Measurements from ENCODE around the gene CEACAM4.
"Not testable (repeated sequence)": the region's sequence is repeated elsewhere in the genome, so short reads cannot be mapped to it uniquely, and the experiment has no call there.

Gene CEACAM4

DNA sequence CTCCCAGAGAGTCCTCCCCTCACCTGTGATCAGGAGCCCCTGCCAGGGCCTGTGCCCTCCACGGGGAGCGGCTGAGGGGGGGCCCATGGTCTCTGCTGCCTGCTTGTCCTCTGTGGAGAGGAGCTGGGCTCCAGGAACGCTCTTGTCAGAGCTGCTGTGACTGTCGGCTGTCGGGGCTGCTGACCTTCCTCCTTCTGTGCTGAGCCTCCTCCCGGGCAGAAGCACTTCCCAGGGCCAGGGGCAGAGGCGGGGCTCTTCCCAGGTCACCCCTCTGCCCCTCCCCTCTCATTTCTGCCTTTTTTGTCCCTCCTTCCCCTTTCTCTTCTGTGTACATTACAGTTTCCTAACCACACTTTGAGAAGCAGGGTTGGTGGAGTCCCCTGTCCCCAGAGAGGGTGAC lies at the start of gene CEACAM4:
TSS of gene CEACAM4 (minus strand) at position 198 of the 400 bp plus-strand sequence. CDS start at position 87, 111 bp downstream.
- DNase-seq (ENCODE audit: low spot score): no peak

DNA sequence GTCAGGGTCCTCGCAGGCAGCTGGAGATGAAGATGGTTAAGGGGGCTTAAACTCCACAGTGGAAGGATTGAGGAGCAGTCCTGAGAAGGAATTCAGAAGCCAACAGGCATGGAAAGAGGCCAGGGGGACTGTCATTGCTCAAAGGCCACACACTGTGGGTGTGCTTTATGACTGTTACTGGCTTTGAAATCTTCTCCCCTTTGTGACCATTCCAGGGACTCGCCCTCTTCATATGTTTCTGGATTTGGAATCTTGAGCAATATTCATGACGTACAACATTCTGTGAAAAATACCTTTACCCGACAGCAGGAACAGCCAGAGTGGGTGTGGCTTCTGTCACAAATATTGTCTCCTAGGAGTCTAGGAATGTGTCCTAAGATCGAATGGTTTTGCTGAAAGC lies 44.6 kb upstream of the CEACAM4 start:
- DNase-seq (ENCODE audit: low spot score): no peak

DNA sequence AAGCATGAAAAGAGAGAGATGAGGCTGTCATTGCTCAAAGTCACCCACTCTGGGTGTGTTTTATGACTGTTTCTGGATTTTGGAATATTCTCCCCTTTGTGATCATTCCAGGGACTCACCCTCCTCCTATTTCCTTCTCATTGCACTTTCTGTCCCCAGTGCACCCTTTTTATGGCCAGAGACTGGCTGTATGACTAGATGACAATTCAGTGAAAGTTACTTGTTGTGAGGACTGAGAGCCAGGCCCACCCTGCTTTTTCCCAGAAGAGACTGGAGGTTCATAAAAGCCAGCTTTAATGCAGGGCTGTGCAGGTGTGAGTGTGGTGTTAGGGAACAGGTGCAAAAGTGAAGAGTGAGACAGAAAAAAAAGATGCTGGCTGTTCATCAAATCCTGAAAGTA lies 43.9 kb upstream of the CEACAM4 start:
- no peak for DNase-seq (ENCODE audit: low spot score)

DNA sequence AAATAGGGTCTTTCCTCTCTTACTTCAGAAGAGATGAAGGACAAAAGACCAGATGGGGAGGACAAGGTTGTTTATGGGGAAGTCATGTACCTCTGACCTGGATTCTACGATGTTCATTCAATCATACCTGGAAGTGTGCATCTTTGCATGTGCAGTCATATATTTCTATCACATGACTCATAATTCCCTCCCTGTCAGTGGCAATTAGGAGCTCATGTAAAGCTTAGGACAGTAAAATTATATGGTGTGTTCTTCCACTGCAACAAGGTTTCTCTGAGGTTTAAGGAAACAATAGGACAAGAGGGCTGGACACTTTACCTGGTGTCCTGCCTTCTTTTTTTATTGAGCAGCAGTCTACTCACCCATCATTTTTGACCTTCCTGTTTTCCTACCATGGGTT lies 41.4 kb upstream of the CEACAM4 start:
- DNase-seq (ENCODE audit: low spot score): no peak

DNA sequence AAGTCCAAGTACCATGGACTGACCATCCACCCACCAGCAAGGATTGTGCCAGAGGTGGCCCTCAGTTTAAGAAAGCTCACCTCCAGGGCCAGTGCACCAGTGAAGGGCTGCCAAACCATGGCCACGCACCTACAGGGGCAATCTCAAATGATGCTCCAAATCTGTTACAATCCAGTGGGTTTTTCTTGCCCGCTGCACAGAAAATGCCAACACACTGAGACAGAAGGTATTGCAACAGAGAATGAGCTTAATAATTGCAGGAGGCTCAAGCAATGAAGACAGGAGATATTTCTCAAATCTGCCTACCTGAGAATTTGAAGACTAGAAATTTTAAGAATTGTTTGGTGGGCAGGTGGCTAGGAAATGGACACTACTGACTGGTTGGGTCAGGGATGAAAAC lies 39.2 kb upstream of the CEACAM4 start:
- DNase-seq (ENCODE audit: low spot score): no peak

DNA sequence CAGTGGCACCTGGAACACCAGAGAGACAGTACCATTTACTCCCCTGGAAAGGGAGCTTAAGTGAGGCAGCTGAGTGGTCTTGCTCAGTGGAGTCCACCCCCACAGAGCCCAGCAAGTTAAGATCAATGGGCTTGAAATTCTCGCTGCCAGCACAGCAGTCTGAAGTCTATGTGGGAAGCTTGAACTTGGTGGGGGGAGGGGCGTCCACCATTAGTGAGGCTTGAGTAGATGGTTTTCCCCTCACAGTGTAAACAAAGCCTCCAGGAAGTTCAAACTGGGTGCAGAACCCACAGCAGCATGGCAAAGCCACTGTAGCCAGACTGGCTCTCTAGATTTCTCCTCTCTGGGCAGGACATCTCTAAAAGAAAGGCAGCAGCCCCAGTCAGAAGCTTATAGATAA lies 30.3 kb upstream of the CEACAM4 start:
- DNase-seq (ENCODE audit: low spot score): no peak

DNA sequence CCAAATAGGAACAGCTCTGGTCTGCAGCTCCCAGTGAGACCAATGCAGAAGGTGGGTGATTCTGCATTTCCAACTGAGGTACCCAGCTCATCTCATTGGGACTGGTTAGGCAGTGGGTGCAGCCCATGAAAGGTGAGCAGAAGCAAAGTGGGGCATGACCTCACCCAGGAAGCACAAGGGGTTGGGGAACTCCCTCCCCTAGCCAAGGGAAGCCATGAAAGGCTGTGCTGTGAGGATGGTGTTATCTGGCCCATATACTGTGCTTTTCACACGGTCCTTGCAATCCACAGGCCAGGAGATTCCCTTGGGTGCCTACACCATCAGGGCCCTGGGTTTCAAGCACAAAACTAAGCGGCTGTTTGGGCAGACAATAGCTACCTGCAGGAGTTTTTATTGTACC lies 29.9 kb upstream of the CEACAM4 start:
- DNase-seq (ENCODE audit: low spot score): not testable (repeated sequence)

DNA sequence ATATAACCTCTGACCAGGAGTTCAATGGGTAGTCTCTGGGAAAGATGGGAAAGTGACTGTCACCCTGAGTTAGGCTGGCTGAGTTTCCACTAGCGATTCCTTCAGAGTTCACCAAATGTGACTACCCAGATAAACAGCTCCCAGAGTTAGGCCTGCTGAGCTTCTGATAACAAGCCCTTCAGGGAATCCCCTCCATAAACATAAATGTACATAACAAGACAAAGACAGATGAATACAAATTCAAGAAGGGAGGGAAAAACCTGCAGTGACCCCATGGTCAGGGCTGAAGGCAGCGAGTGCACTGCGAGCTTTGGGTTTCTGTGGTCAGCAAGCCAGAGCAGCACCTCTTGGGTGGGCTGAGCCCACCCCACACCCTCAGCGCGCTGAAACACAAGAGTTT lies 25.4 kb upstream of the CEACAM4 start:
- DNase-seq (ENCODE audit: low spot score): no peak

DNA sequence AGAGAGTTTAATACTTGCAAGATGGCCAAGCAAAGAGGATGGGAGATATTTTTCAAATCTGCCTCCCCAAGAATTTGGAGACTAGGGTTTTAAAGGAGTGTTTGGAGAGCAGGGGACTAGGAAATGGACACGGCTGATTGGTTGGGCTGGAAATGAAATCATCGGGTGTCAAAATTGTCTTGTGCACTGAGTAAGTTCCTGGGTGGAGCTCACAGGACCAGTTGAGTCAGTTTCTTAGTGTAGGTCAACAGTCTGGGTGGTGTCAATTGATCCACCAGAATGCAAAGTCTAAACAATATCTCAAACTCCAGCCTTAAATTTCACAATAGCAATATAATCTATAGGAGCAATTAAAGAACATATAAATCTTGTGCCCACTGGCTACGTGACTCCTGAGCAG lies 23.0 kb upstream of the CEACAM4 start:
- DNase-seq (ENCODE audit: low spot score): no peak

DNA sequence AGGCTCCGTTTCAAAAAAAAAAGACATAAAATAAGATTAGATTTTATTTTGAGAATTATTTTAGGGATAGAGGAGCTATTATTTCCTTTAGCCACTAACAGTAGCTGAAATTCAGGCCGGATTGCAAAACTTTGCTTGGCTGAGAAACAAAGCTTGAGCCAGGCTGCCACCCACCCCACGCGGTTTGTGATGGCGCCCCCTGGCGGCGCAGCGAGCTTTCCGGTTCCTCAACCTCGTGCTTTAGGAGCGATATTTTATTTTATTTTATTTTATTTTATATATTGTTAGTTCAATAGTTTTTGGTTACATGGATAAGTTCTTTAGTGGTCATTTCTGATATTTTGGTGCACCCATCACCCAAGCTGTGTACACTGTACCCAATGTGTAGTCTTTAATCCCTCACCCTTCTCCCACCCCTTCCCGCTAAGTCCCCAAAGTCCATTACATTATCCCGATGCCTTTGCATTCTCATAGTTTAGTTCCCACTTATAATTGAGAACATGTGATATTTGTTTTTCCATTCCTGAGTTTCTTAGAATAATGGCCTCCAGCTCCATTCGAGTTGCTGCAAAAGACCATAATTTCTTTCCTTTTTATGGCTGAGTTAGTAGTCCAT lies 19.8 kb upstream of the CEACAM4 start:
- no peak for DNase-seq (ENCODE audit: low spot score)

DNA sequence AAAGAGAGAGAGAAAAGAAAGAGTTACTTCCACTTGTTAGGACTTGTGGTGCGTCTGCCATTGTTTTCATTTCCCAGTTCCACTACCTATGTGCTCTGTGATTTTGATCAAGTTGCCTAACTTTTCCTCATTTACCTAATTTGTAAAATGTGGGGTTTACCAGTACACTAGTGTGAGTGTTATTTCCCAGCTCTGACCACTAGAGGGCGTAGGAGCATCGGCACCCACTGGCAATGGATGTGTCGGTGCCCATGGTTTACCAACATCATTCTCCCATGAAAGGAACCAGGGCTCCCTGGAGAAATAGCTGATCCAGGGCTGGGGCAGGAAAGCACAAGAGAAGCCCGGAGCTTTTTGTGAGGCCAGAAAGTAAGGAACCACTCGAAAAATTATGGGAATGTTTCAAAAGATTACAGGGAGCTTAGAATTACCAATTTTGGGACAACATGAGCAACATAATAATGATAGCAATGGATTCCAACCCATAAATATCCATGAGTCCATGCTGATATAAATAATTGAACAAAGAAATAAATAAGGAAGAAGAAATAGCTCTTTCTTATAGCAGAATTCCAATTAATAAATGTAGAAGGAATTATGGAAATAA lies 15.1 kb upstream of the CEACAM4 start:
- DNase-seq (ENCODE audit: low spot score): peak; percentile 86

DNA sequence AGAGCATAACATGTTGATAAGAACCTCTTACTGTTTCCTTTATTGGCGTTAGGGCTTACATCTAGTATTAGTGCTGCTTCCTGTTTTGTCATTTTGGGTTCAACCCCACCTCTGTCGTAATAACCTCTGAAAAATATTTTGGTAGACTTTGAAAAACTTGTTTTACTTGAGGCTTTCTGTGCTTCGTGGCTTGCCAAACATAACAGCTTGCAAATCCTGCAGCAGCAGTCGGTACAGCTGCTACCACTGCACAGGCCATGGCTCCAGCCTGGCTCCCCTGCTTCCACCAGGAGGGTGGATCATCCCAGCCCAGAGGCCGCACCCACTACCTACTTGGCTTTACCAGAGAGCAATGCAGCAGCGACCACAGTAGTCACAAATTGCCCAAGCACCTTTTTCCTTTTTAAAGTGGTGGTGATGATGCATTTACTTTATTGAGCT lies 11.8 kb upstream of the CEACAM4 start:
- DNase-seq (ENCODE audit: low spot score): no peak

DNA sequence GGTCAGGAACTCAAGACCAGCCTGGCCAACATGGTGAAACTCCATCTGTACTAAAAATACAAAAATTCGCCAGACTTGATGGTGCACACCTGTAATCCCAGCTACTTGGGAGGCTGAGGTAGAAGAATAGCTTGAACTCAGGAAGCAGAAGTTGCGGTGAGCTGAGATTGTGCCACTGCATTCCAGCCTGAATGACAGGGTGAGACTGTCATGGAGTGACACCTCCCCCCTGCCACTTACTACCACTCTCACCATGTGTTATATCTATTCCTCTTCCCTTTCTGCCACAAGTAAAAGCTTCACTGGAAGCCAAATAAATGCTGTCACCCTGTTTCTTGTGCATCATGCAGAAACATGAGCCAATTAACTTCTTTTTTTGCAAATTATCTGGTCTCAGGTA lies 10.6 kb upstream of the CEACAM4 start:
- DNase-seq (ENCODE audit: low spot score): no peak

DNA sequence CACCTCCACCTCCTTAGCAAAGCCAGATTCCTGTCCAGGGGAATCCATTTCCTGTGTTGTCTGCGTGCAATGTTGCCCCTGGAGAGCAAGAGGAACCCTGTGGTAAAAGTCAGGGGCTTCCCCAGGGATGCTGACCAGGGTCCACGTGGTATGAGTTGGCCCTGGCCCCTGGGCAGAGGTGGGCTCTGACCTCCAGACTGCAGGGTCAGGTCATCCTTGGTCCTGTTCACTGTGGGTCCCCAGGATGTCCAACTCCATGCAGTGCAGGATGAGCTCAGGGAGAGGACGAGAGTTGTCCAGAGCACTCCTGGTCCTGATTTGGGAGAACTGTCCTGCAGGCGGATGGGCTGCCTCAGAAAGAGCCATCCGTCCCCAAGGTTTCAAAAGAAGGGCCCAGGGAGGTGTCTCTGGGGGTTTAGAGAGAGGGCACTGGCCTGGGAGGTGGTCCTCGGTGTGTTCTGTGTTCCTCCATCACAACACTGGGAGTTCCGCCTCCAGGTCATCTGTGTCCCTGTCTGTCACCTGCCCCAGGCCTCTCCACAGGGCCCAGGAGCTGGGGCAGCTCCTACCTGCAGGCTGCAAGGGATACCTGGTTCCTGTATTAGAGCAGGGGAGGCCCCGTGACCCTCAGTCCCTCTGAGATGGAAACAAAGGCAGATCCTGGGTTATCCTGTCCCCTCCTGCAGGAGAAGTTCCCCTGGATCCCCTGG lies 1.2 kb upstream of the CEACAM4 start:
- DNase-seq (ENCODE audit: low spot score): no peak

DNA sequence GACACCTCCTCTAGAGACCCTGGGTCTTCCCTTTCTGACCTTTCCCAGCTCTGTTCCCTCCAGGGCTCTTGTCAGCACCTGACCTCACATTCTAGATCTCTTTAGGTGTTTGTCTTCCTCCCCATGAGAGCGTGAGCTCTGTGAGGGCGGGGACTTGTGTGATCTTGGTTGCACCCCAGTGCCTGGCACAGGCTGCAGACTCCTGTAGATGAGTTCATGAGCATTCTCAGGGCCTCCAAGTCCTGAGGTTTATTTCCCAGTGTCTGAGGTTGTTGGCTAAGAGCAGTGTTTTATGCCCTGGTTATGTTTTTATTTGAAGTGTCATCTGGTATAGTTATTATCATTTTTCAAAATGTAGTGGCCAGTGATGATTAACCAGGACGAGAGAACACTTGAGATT lies 596 bp downstream of the CEACAM4 start:
- no peak for DNase-seq (ENCODE audit: low spot score)

DNA sequence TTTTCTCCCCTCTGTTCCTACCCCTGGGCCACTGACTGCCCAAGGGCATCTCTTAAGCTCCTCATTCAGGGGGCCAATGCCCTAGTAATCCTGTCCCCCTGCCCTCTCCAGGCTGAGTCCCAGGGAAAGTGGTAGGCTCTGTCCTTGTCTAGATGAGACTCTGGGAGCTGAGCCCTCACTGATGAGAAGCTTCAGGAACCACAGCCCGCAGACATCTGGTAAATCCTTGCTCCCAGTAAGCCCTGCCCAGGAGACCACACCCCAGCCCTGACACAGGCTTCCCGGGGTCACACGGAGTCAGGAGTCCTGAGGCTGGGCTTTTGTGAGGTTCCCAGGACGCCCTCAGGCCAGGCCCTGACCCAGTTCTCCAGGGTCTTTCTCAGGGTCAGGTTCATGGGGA lies 1.9 kb downstream of the CEACAM4 start:
- no peak for DNase-seq (ENCODE audit: low spot score)

DNA sequence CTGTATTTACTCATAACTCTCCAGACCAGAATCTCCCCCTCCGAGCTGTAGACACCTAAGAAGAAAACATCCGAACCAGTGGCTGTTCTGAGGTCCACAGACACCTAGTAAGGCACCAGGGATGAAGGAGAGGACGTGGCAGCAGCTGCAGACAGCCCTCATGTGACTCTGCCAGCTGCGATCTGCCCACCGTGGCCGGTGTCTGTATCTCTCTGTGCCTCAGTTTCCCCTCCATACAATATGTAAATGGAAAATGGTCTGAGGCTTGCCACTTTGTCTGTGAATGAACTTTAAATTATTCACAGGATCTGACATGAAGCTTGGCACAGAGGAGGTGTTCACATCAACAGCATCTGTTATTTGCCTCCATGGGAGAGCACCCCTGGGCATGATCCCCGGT lies 2.4 kb downstream of the CEACAM4 start:
- DNase-seq (ENCODE audit: low spot score): no peak

DNA sequence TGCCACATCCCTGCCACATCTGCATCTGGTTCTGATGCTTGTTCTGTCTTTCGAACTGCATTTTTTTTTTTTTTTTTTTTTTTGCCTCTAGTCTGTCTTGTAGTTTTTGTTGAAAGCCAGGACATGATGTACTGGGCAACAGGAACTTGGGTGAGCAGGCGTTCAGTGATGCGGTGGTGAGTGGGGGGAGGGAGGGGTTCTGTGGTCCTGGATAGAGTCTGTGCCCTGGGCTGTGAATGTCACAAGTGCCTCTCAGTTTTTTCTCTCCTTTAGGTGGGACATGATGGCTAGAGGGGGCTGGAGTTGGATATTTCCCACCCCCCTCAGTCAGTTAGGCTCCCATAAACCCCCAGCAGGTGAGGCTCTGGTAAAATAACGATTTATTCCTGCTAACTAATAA lies 3.5 kb downstream of the CEACAM4 start:
- no peak for DNase-seq (ENCODE audit: low spot score)

DNA sequence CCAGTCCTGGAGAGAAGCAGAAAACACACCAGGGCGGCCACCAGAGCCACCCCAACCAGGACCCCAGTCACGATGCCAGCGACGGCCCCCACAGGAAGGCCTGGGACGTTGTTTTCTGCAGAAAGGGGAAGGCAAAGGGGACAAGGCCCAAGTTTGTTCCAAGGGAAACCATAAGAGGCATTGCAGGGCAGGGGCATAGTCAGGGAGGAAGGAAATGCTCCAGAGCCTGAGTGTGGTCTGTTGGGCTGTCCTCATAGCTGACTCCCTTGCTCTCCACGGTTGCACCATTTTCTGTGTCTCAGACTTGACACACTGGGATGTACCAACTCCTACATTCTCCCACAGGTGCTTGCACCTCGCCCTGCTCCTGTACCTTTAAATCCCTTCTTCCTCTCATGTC lies 5.2 kb downstream of the CEACAM4 start:
- DNase-seq (ENCODE audit: low spot score): no peak

DNA sequence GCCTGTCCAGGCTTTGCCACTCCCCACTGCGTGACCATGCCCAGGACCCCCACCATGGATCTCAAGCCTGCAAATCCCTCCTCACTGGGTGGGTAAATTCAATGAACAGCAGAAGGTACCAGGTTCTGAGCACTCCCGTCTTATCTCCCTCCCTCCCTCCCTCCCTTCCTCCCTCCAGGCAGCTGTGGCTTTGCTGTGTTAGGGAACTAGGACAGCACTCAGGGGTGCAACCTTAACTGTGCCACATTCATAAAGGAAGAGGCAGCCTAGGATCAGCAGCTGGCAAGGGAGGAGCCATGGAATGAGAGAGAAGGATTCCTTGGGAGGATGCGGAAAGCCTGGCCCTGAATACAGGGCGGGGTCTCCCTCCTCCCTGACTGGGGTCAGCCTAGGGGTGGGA lies 5.6 kb downstream of the CEACAM4 start:
- DNase-seq (ENCODE audit: low spot score): no peak

DNA sequence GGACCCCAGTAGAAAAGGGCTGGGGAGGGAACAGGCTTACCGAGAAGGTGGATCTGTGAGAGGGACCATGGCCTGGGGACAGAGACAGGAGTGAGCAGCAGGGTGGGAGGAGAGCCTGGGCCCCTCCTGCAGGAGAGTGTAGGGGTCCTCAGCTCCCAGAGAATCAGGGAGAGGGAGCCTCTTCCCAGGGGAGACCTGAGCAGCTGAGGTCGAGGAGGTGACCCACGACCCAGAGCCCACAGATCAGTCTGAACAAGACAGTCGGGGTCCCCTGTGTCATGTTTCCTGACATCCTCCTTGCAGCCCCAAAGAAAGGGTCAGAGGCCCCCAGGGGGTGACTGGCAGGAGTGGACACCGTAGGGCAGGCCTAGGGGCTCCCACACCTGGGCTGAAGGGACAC lies 6.7 kb downstream of the CEACAM4 start:
- DNase-seq (ENCODE audit: low spot score): no peak

DNA sequence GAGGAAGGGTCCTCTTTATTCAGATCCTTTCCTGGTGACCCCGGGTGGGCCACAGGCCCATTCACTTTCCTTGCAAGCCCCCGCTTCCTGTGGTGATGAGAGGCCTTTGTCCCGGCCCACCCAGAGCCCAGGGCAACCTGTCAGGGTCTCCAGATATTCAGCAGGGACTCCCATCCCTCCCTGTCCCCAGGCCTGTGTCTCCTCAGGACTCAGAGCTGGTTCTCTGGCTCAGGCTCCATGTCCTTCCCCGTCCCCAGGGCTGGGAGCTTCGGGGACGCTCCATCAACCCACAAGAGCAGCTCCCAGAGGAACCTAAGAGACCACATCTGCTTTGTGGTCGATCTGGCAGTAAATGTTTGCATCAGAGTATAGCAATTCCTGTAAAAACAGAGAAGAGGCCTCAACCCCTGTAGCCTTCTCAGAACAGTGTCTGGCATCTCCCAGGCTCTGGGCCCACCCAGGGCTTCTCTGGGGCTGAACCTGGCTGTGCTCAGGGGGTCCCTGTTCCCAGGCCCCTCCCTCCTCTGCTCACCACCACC lies 7.8 kb downstream of the CEACAM4 start:
- no peak for DNase-seq (ENCODE audit: low spot score)
